Upper lobe of left lung (tissue), 6 donors: ENCODE measurements around the gene KCNIP1. TPM values are rescaled to one million over a fixed set of nuclear protein-coding genes. Genes with fewer than 3 reads are reported as not detected.

Experiments used
- ATAC-seq, 2 donors: fragments of 200-7000 bp; cut with Tn5 transposase; one replicate each; pipeline ENCODE4 v1.9.1; 2022; ENCODE audit warnings: mild to moderate bottlenecking in 2 of 2, moderate library complexity in 2 of 2; ENCODE audit not compliant: low FRiP score in 2 of 2
- DNase-seq, 2 donors: peaks; one replicate each; pipeline ENCODE4 v3.0.0-alpha.2; 2019 to 2020
- H3K27ac ChIP-seq, 4 donors: fragments of 200-600 bp; sonication (generic); one replicate each; pipeline ENCODE4 v1.5.1; 2016 to 2019
- H3K27me3 ChIP-seq, 4 donors: fragments of 200-600 bp; sonication (generic); one replicate each; pipeline ENCODE4 v1.5.1; 2017 to 2019
- H3K36me3 ChIP-seq, 4 donors: fragments of 200-600 bp; sonication (generic); one replicate each; pipeline ENCODE4 v1.5.1; 2016 to 2019
- H3K4me1 ChIP-seq, 4 donors: fragments of 200-600 bp; sonication (generic); one replicate each; pipeline ENCODE4 v1.5.1; 2018 to 2019
- H3K4me3 ChIP-seq, 4 donors: fragments of 200-600 bp; sonication (generic); one replicate each; pipeline ENCODE4 v1.5.1; 2017 to 2019; ENCODE audit warnings: mild to moderate bottlenecking in 2 of 4, moderate library complexity in 1 of 4
- H3K9me3 ChIP-seq, 4 donors: fragments of 200-600 bp; sonication (generic); one replicate each; pipeline ENCODE4 v1.5.1; 2018 to 2019
- CTCF ChIP-seq, 6 experiments: fragments of 450-650 bp in 4 of 6; fragments of 200-600 bp in 2 of 6; sonication (generic) in 2 of 6; IDR thresholded peaks; one replicate each; pipeline ENCODE4 v1.5.1; 2016 to 2019; ENCODE audit warnings: antibody characterized with exemption in 6 of 6
- EP300 ChIP-seq, 4 donors: sonication (generic); formaldehyde crosslinking; IDR thresholded peaks; one replicate each; pipeline ENCODE4 v1.5.1; 2017; ENCODE audit warnings: antibody characterized with exemption in 4 of 4, control low read depth in 2 of 4
- POLR2A ChIP-seq, 4 donors: fragments of 450-650 bp; IDR thresholded peaks; one replicate each; pipeline ENCODE4 v1.5.1; 2016 to 2017; ENCODE audit warnings: antibody characterized with exemption in 4 of 4, mild to moderate bottlenecking in 2 of 4
- POLR2AphosphoS5 ChIP-seq, 2 donors: sonication (generic); formaldehyde crosslinking; IDR thresholded peaks; one replicate each; pipeline ENCODE4 v1.5.1; 2017; ENCODE audit warnings: antibody characterized with exemption in 2 of 2
- WGBS, 2 donors: methylation state at CpG; one replicate each; pipeline ENCODE4 v1.1.5; 2017 to 2018; 5-methylcytosine and 5-hydroxymethylcytosine counted together
- total RNA-seq, 6 donors: library from RNA; depleted of rRNA in 4 of 6; stranded (reverse); fragments of >200 nt in 4 of 6; gene quantifications; one replicate each; pipeline versions ENCODE4 v1.1.0 to v1.2.1, GENCODE V29; 2016 to 2021
- donor health status: DM: no; HTN: no; CAD: no; lungs with moderate emphysema.
- donor health status: DM: no; HTN: yes; CAD: no; lungs with severe emphysema.

Gene KCNIP1
- total RNA-seq, 6 donors from 2014 or later: 1.9 to 3.3 (median 2.9) TPM; not detected in 1

- DNase-seq: no peak
- WGBS, 2 donors: 18% methylated on average over 7 of the region's 7 CpGs
- TF ChIP-seq POLR2AphosphoS5 (IDR thresholded peaks at IDR 0.05): no peak
- TF ChIP-seq CTCF (IDR thresholded peaks at IDR 0.05): no peak
- no peak for TF ChIP-seq POLR2A (IDR thresholded peaks at IDR 0.05)
- no peak for TF ChIP-seq EP300 (IDR thresholded peaks at IDR 0.05)
- no peak overlapping the region for H3K27ac ChIP-seq
- no peak overlapping the region for H3K4me3 ChIP-seq
- ATAC-seq: no peak
- peaks cover 0 to 7% (median 4%) of the 10 kb centered on the region in 4 donors for H3K4me1 ChIP-seq
- no peaks in the 10 kb centered on the region for H3K36me3 ChIP-seq
- no peaks in the 10 kb centered on the region for H3K27me3 ChIP-seq
- H3K9me3 ChIP-seq: no peaks in the 10 kb centered on the region
Observed at GRCh38 chr5:170617533-170618490, 114.0 kb downstream of the KCNIP1 start.

- no peak overlapping the region for H3K4me3 ChIP-seq
- TF ChIP-seq EP300 (IDR thresholded peaks at IDR 0.05) (no peak), POLR2AphosphoS5 (IDR thresholded peaks at IDR 0.05) (no peak), POLR2A (IDR thresholded peaks at IDR 0.05) (no peak), CTCF (IDR thresholded peaks at IDR 0.05) (no peak)
- H3K27ac ChIP-seq: no peak overlapping the region
- H3K27me3 ChIP-seq: no peaks in the 10 kb centered on the region
- H3K9me3 ChIP-seq: no peaks in the 10 kb centered on the region
- H3K4me1 ChIP-seq: peaks cover 0 to 7% (median 4%) of the 10 kb centered on the region in 4 donors
- ATAC-seq (no peak), DNase-seq (no peak)
- H3K36me3 ChIP-seq: no peaks in the 10 kb centered on the region
- 78 to 82% methylated on average over 1 of the region's 1 CpG for WGBS, 2 donors
Observed at GRCh38 chr5:170619869-170620268, 116.0 kb downstream of the KCNIP1 start.

- WGBS, 2 donors: 89 to 93% methylated on average over 16 of the region's 16 CpGs
- Histone ChIP-seq H3K9me3 (no peaks in the 10 kb centered on the region), H3K4me1 (peaks cover 0 to 3% (median 2%) of the 10 kb centered on the region in 4 donors), H3K27me3 (no peaks in the 10 kb centered on the region), H3K27ac (no peak overlapping the region), H3K4me3 (no peak overlapping the region), H3K36me3 (no peaks in the 10 kb centered on the region)
- ATAC-seq: no peak
- TF ChIP-seq CTCF (IDR thresholded peaks at IDR 0.05) (no peak), EP300 (IDR thresholded peaks at IDR 0.05) (no peak), POLR2AphosphoS5 (IDR thresholded peaks at IDR 0.05) (no peak), POLR2A (IDR thresholded peaks at IDR 0.05) (no peak)
- no peak for DNase-seq
Observed at GRCh38 chr5:170622933-170623332, 119.1 kb downstream of the KCNIP1 start.

- Histone ChIP-seq H3K27ac (no peak overlapping the region), H3K4me1 (no peaks in the 10 kb centered on the region), H3K4me3 (no peak overlapping the region), H3K9me3 (no peaks in the 10 kb centered on the region), H3K36me3 (no peaks in the 10 kb centered on the region), H3K27me3 (no peaks in the 10 kb centered on the region)
- WGBS, 2 donors: 47 to 55% methylated on average over 16 of the region's 16 CpGs
- DNase-seq: no peak
- TF ChIP-seq POLR2A (IDR thresholded peaks at IDR 0.05) (no peak), CTCF (IDR thresholded peaks at IDR 0.05) (peak; percentile 17 to 71 (median 58))
- ATAC-seq: peak in 1 of 2 donors; percentile 53
Observed at GRCh38 chr5:170623576-170624181, 119.9 kb downstream of the KCNIP1 start.
